HG02870 (cell line): ENCODE results near the gene DHFR.
A peak's percentile ranks its signal among the peaks of the same experiment; 100 is the strongest.
"Not testable (repeated sequence)": the region's sequence is repeated elsewhere in the genome, so short reads cannot be mapped to it uniquely, and the experiment has no call there.

ENCODE experiments used
- ATAC-seq: cut with Tn5 transposase; IDR thresholded peaks from one replicate; pipeline ENCODE4 v1.9.1; 2021; ENCODE audit warnings: mild to moderate bottlenecking, moderate library complexity; ENCODE audit not compliant: unreplicated experiment

The DHFR gene

DNA sequence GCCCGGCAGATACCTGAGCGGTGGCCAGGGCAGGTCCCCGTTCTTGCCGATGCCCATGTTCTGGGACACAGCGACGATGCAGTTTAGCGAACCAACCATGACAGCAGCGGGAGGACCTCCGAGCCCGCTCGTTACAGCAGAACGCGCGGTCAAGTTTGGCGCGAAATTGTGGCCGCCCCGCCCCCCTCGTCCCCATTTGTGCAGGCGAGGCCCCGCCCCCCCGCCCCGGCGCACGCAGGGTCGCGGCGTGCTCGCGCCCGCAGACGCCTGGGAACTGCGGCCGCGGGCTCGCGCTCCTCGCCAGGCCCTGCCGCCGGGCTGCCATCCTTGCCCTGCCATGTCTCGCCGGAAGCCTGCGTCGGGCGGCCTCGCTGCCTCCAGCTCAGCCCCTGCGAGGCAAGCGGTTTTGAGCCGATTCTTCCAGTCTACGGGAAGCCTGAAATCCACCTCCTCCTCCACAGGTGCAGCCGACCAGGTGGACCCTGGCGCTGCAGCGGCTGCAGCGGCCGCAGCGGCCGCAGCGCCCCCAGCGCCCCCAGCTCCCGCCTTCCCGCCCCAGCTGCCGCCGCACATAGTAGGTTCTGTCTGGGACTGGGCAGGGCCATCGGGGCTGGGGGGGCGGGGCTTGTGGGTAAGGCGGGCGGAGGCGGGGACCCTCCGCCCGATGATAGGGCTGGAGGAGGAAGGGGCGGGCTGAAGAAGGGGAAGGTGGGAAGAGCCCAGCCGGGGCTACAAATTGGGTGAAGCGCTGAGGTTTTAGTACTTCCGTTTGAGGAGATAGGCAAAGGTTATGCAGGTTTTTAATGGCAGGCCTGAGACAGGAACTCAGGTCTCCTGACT, at the start of gene DHFR, which contains the start of gene MSH3:
Gene DHFR (minus strand): TSS at position 593 of the 840 bp plus-strand sequence. CDS start 494 bp downstream, at position 99.
Gene MSH3 (plus strand): TSS at position 262 of the 840 bp plus-strand sequence. CDS start 76 bp downstream, at position 338.
- ATAC-seq: peak; percentile 31

DNA sequence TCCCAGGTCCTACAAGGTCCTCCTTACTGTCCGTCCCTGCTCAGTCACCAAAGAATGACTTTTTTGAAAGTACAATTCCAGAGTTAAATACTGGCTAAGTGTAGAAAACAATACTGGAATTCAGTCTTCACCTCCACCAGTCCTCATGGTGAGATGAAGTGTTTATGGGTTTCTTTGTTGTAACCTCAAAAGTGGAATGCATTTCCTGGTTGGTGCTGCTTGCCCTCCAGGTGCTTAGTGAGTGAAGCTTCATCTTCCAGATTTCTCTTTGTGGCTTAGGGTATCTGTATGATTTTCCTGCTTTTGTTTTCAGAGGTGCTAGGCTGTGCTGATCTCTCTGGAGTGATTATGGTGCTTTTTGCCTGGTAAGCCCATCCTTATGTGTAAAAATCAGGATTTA, 49.4 kb upstream of the DHFR start:
- ATAC-seq: no peak

DNA sequence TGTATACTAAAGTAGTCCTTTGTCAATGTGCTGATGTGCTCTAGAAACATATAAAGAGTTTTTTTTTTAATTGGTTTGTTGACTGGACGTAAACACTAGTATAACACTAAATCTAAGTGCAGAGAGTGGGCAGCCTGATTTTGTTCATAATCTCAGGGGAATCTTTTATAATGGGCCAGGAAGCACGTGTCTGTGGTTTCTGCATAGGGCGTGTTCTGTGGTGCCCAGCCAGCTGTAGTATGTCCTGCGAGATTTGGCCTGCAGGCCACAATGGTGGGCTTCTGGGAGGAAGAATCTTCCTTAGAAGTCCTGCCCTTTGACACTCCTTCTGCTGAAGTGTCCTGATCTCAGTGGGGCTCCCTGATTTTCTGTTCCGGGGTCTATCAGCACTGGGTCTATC, 49.0 kb upstream of the DHFR start:
- ATAC-seq: no peak

DNA sequence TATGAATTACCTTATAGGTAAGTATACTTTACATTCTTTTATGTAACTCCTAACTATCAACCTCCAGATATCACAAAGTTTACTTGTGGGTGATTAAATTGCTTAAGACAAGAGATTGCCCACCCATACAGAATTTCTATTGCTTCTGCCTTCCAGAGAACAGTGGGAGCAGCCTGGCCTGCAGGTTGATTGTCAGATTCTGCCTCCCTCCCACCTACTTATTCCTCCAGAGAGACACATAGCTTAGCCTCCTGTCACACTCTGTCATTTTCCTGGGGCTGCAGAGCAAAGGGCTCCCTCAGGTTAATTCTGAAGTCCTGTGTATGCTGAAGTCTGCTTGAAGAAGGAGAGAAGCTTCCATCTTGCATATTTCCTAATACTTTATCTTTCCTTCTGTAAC, 48.5 kb upstream of the DHFR start:
- ATAC-seq: no peak

DNA sequence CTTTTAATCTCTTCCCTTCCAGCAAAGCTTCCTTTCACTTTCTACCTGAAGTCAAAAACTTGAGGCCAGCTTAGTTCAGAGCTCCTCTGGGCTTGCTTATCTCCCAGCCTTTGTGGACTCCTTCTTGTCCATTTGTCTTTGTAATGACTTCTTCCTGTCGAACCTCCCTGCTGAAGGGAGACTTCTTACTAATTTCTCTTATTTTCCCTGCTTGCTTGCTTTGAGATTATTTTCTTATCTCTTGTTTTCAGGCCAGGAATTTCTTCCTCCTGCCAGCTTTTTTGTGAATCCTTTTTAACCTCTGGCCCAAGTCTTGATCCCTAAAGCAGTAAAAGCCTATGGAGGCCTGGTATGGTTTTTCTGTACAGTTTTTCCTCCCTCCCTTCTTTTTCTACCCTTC, 46.8 kb upstream of the DHFR start:
- no peak for ATAC-seq

DNA sequence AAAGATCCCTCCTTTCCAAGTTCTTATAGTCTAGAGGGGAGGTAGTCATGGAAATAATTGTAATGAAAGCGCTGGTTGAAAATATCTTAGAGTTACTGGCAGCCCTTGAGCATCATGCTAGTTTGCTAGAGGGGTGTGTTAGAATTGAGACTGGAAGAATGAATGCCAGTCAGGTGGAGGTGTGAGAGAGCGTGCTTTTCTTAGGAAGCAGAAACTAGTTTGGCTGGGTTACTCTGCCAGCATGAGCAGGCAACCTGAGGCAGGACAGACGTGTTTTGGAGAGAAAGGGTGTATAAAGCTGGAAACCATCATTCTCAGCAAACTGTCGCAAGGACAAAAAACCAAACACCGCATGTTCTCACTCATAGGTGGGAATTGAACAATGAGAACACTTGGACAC, 43.6 kb upstream of the DHFR start:
- ATAC-seq: no peak

DNA sequence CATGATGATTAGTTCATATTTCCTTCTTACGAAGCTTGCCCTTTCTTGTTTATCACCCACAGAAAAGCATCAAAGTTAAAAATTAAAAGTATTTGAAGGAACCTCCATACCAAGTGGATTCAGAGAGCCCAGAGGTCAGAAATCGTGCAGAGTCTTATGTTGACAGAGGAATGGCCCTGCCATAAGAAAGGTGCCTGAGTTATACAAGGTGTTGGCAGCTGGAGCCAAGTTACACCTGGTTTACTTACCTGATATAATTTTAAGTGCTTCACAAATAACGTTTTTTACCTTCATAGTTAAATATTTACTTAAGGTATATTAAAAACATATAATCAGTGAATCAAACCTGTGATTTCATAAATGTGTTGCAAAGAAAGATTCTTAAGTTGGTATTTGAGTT, 42.3 kb upstream of the DHFR start:
- no peak for ATAC-seq

DNA sequence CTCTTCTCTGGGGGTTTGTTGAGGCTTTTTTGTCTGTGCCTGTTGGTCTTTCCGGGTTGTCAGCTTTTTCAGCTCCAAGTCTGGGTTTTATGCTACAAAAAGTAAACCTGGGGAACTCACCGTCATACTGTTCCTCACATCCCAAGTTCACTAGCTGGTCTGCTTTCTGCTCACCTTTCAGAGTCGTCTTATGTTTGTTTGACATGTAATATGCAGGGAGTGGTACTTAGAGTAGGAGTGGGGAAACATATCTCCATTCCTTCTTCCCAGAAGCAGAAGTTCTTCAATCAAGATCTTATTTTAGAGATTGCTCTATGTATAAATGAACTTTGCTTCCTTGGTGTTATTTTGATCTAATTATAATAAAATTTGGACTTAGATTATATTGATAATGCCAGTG, 41.7 kb upstream of the DHFR start:
- ATAC-seq: no peak

DNA sequence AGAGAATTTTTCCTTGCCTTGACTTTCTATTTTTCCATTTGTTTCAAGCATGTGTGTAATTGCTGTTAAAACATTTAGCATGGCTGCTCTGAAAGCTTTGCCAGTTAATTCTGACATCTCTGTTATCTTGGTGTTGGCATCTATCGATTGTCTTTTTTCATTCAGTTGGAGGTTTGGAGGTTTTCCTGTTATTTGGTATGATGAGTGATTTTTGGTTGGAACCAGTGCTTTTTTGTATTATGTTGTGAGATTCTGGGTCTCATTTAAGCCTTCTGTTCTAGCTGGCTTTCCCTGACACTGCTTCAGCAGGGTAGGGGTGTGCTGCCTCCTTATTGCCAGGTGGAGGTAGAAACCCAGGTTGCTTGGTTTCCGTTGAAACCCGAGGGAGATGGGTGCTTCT, 40.9 kb upstream of the DHFR start:
- ATAC-seq: no peak

DNA sequence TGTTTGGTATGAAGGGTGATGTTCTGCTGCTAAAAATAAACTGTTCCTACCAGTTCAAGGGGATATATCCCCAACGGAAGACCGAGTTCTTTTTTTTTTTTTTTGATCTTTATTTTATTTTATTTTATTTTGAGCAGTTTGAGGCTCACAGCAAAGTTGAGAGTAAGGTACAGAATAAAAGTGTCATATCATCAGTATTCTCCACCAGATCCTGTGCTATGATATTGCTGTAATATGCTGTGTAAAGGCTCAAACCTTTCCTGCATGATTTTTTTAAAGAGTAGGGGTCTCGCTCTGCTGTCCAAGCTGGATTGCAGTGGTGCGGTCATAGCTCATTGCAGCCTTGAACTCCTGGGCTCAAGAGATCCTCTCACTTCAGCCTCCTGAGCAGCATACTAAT, 34.8 kb upstream of the DHFR start:
- ATAC-seq: no peak

DNA sequence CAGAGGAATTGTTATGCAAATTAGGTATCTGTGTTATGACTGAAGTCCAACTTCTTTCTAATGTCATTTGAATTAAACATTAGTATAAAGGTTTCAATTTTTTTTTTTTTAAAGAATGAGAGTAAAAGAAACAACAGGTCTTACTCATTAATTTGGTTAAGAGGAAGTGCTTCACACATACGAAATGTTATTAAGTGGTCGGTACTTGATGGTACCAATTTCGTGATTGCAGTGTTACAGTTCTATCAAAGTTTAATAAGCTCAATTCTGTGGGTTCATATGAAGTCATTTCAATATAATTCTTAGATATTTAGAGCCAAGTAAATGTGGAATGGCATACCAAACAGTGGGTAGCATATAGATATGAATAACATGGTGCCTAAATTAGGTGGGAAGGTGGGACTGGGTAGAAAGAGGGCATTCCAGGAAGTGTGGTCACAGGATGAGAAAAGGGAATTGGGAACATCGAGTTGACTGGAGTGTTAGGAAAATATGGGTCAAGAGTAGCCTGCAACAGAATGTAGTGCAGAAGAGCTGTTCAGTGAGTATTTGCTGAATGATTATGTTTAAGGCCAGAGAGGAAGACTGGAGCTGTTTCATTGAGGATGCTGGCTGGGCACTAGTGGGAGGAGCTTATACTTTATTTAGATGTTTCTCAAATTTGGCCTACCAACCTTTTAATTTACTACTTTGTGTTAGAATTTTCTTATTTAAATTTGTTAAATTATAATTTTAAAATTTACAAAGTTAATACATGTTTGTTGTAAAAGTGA, 34.1 kb upstream of the DHFR start:
- ATAC-seq: no peak

DNA sequence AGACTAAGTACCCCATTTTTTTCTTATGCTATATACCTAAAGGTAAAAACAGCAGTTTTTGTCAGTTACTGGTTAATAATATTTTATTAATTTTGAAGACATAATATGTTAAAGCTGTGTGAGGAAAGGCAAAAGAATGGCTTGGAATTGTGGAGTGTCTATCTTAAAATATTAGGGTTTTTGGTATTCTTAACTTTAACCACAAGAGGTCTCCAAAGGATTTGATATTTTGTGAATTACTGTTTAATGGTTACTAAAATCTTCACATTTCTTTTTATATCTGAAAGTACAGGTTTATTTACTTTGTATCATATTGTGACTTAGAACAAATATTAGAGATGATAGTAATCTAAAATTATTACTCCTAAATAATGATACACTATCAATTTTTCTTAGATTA, 32.0 kb upstream of the DHFR start:
- ATAC-seq: no peak

DNA sequence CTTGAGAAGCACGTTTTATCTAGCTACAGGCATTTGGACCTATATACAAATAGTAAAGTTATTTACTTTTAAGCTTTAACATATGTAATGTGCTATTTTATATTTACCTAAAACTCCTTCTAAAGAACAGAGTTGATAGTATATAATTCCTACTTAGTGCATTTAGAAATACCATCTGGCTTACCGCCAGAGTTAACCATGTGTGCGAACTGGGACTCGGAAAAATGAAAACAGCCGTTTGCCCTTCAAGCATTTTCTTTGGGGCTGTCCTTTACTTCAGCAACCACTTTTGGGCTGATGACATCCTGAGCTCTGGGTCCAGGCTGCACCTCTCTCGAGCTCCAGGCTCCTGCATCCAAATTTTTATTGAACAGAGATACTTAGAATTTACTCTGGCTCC, 21.9 kb upstream of the DHFR start:
- ATAC-seq: no peak

DNA sequence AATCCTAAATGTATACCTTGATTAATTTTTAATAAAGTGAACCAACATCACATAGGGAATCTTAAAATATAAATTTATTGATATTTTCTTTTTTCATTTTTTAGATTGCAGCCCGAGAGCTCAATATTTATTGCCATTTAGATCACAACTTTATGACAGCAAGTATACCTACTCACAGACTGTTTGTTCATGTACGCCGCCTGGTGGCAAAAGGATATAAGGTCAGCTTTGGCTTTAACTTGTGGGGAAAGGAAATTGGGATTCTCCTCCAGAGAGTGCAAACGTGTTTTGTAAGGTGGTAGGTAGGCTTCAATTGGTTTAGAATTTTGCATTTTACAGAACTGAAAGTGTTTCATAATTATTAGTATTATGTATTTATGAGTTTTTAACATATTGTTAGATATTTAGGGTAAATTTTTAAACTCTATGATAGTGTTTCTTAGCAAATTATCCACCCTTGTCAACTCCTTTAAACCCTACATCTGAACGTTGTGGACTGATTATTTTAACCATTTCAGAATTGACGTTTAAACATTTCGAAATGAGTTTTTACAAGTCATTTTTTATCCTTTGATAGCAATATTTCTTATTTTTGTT, 17.5 kb upstream of the DHFR start:
- ATAC-seq: no peak

DNA sequence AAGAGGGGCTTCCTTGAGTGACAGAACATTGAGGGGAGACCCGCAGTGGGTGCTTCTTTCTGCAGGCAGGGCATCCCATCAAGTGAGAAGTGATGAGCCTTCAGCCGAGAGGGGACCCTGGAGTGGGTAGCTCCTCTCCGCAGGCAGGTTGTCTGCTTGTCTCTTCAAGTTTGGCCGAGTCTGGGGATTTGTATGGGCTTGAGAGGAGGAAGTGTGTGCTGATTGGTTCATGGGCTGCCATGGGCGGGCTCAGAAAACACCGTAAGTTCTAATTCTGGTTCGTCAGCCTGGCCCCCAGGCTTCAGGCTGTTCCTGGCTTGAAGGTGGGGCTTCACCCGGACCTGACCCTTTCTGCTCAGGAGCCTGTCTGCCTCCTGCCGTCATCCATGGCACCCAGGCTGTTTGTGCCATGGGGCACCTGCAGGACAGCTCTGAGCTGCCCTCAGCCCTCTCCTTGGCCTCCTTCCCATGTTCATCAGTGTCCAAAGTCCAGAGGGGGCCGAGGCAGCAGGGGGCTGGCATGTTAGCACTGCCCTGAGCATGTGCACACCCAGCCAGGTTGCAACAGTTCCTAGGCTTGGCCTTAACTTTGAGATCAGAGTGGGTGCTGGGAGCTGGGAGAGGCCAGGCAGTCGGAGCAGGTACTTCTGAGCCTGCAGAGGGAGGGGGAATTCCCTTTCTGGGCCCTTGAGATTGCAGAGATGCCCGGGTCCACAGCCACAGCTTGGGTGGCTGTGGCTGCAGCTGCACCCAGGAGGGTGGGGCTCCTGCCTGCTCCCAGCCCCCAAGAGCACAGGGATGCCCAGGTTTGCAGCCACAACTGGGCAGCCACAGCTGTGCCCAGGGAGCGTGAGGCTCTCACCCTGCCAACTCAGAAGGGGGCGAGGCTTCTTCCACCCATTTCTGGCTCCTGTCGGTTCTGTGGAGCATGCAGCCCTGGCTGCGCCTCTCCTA, 13.5 kb upstream of the DHFR start:
- ATAC-seq: peak; percentile 82

DNA sequence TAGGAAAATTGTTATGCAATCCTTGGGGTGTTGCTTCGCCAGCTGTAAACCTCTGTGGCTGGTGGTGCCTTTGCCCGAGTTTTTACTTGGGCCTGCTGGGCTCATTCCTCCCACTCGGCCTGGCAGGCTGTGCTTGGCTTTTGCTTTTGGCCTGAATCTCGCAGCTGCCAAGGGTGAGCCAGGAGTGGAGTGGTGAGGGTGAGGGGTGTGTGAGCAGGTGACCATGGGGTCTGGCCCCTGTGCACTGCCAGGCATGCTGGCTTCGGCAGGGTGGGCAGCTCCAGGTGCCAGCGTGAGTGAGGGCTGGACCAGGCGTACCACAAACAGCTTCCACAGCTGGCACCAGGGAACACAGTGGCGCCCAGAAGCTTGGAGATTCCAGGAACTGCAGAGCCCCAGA, 12.6 kb upstream of the DHFR start:
- no peak for ATAC-seq

DNA sequence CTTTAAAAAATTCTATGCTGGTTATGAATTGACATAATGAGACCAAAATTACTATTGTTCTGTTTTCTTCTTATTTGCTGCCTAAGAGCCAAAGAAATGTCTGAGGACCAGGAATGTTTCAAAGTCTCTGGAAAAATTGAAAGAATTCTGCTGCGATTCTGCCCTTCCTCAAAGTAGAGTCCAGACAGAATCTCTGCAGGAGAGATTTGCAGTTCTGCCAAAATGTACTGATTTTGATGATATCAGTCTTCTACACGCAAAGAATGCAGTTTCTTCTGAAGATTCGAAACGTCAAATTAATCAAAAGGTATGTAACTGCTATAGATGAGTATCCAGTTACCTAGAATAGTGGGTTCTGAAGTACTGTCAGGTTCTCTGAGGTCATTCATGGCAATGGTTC, 10.3 kb upstream of the DHFR start:
- no peak for ATAC-seq

DNA sequence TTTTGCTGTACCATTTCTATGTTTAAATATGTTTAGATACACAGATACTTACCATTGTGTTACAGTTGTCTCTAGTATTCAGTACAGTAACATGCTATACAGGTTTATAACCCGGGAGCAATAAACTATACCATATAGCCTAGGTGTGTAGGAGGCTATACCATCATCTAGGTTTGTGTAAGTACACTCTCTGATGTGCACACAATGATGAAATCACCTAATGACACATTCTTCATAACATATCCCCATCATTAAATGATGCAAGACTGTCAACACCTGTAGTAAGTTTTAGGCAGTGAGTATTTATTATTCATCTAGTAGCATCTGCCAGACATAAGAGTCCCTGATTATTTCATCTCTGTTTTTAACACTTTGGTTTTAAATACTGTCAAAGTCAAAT, 7.3 kb upstream of the DHFR start:
- no peak for ATAC-seq

DNA sequence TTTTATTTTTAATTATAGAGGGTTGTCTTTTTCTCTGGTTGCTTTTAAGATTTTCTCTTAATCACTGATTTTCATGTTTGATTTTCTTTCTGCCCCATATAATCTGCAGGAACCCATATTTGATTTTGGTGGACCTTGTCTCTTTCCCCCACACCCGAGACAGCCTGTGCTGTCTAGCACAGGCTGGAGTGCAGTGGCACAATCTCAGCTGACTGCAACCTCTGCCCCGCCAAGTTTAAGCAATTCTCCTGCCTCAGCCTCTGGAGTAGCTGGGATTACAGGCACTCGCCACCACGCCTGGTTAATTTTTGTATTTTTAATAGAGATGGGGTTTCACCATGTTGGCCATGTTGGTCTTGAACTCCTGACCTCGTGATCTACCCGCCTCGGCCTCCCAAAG, 5.9 kb upstream of the DHFR start:
- ATAC-seq: not testable (repeated sequence)

DNA sequence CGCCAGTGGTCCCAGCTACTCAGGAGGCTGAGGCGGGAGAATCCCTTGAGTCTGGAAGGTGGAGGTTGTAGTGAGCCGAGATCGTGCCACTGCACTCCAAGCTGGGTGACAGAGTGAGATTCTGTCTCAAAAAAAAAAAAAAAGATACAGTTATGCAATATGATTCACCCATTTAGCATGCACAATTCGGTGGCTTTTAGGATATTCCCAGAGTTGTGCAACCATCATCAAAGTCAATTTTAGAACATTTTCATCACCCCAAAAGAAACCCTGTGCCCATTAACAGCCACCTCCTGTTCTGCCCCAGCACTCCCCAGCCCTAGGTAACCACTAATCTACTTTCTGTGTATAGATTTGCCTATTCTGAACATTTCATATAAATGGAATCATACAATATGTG, 4.3 kb upstream of the DHFR start:
- ATAC-seq: no peak

DNA sequence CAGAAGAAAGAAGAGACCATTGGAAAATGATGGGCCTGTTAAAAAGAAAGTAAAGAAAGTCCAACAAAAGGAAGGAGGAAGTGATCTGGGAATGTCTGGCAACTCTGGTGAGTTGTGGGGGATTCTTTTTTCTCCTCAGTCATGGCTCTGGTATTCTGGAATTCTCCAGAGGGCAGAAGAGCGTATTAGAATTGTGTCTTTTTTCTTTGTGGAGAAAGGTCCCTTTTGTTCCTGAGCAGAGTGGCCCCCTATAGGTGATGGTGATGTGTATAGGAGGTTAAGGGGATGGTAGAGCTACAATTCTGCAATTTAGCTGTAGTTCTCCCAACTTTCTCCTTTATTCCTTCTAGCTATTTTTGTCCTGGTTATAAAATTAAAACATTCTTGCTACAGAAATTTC, 1.6 kb upstream of the DHFR start:
- no peak for ATAC-seq
